HL-60 (cell line): ENCODE data around the gene PRKD1.

Source experiments
- DNase-seq, 2 experiments: peaks; one replicate each; pipeline ENCODE4 v3.0.0-alpha.2; 2010 to 2020; ENCODE audit warnings: low read depth in 1 of 2, low spot score in 1 of 2
- H3K27ac ChIP-seq: fragments of 250-450 bp; sonication (Bioruptor Pico); replicated peaks from 2 replicates; pipeline ENCODE4 v1.5.1; 2020; ENCODE audit warnings: mild to moderate bottlenecking, moderate library complexity
- H3K27me3 ChIP-seq: fragments of 250-450 bp; sonication (Bioruptor Pico); 2 replicates; pipeline ENCODE4 v1.5.1; 2021; ENCODE audit warnings: mild to moderate bottlenecking, moderate library complexity; ENCODE audit not compliant: insufficient read depth, poor library complexity, severe bottlenecking
- H3K4me3 ChIP-seq: replicated peaks from 2 replicates; pipeline ENCODE4 v1.5.1; 2011; ENCODE audit warnings: mild to moderate bottlenecking, control low read depth, low read length; ENCODE audit not compliant: insufficient read depth
- GABPA ChIP-seq: IDR thresholded peaks from 2 replicates; pipeline ENCODE4 v1.6.1; 2012; ENCODE audit warnings: low read depth
- POLR2AphosphoS5 ChIP-seq: IDR thresholded peaks from 2 replicates; pipeline ENCODE4 v1.6.1; 2012; ENCODE audit warnings: low read depth
- SPI1 ChIP-seq: IDR thresholded peaks from 2 replicates; pipeline ENCODE4 v1.6.1; 2012; ENCODE audit warnings: low read depth, mild to moderate bottlenecking, borderline replicate concordance
- TF ChIP-seq, protein P1 (sequence below): IDR thresholded peaks from one replicate; pipeline ENCODE4 v1.5.1; 2011; ENCODE audit warnings: low read length, control low read depth, inconsistent platforms; ENCODE audit not compliant: insufficient read depth
- TF ChIP-seq, protein P2 (sequence below): IDR thresholded peaks from 2 replicates; pipeline ENCODE4 v1.6.1; 2012; ENCODE audit warnings: low read depth; ENCODE audit not compliant: insufficient replicate concordance

The PRKD1 gene

DNA sequence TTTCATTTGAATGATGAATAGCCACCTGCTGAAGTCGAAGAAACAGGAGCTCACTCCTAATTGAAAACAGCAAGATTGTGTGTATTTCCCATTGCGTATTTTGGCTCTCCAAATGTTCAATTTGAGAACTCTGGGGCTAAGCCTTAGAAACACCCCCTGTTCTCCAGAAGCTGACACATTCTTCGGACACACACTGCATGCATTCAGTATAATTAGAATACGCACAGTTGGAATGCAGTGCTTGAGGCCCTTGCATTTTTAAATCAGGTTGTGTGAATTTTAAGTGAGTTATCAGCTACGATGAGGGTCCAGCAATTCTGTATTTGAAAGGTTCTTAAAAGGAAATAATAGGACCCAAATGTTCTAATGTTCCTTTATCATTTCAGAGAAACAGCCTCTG lies 103.8 kb downstream of the PRKD1 start:
- no peak overlapping the region for H3K4me3 ChIP-seq
- TF ChIP-seq GABPA (no peak), POLR2AphosphoS5 (no peak), SPI1 (no peak)
- TF ChIP-seq, protein P1, sequence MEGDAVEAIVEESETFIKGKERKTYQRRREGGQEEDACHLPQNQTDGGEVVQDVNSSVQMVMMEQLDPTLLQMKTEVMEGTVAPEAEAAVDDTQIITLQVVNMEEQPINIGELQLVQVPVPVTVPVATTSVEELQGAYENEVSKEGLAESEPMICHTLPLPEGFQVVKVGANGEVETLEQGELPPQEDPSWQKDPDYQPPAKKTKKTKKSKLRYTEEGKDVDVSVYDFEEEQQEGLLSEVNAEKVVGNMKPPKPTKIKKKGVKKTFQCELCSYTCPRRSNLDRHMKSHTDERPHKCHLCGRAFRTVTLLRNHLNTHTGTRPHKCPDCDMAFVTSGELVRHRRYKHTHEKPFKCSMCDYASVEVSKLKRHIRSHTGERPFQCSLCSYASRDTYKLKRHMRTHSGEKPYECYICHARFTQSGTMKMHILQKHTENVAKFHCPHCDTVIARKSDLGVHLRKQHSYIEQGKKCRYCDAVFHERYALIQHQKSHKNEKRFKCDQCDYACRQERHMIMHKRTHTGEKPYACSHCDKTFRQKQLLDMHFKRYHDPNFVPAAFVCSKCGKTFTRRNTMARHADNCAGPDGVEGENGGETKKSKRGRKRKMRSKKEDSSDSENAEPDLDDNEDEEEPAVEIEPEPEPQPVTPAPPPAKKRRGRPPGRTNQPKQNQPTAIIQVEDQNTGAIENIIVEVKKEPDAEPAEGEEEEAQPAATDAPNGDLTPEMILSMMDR: no peak
- TF ChIP-seq, protein P2, sequence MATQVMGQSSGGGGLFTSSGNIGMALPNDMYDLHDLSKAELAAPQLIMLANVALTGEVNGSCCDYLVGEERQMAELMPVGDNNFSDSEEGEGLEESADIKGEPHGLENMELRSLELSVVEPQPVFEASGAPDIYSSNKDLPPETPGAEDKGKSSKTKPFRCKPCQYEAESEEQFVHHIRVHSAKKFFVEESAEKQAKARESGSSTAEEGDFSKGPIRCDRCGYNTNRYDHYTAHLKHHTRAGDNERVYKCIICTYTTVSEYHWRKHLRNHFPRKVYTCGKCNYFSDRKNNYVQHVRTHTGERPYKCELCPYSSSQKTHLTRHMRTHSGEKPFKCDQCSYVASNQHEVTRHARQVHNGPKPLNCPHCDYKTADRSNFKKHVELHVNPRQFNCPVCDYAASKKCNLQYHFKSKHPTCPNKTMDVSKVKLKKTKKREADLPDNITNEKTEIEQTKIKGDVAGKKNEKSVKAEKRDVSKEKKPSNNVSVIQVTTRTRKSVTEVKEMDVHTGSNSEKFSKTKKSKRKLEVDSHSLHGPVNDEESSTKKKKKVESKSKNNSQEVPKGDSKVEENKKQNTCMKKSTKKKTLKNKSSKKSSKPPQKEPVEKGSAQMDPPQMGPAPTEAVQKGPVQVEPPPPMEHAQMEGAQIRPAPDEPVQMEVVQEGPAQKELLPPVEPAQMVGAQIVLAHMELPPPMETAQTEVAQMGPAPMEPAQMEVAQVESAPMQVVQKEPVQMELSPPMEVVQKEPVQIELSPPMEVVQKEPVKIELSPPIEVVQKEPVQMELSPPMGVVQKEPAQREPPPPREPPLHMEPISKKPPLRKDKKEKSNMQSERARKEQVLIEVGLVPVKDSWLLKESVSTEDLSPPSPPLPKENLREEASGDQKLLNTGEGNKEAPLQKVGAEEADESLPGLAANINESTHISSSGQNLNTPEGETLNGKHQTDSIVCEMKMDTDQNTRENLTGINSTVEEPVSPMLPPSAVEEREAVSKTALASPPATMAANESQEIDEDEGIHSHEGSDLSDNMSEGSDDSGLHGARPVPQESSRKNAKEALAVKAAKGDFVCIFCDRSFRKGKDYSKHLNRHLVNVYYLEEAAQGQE: no peak
- no peak for DNase-seq
- no peaks in the 10 kb centered on the region for H3K27me3 ChIP-seq
- H3K27ac ChIP-seq: no peak overlapping the region

DNA sequence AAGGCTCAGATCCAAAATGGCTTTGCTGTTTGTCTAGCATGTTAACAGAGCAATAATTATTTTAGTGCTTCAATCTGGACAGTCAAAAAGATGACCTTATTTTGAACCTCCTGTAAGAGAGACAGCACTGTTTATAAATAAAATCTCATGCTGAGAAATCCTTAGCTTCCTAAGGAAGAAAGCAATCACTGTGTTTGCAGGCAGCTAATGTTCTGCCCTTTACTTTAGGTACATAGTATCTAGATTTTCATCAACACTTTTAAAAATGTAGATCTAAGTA lies 105.3 kb downstream of the PRKD1 start:
- H3K27me3 ChIP-seq: no peaks in the 10 kb centered on the region
- TF ChIP-seq SPI1: no peak
- no peak overlapping the region for H3K4me3 ChIP-seq
- DNase-seq: no peak
- no peak overlapping the region for H3K27ac ChIP-seq

DNA sequence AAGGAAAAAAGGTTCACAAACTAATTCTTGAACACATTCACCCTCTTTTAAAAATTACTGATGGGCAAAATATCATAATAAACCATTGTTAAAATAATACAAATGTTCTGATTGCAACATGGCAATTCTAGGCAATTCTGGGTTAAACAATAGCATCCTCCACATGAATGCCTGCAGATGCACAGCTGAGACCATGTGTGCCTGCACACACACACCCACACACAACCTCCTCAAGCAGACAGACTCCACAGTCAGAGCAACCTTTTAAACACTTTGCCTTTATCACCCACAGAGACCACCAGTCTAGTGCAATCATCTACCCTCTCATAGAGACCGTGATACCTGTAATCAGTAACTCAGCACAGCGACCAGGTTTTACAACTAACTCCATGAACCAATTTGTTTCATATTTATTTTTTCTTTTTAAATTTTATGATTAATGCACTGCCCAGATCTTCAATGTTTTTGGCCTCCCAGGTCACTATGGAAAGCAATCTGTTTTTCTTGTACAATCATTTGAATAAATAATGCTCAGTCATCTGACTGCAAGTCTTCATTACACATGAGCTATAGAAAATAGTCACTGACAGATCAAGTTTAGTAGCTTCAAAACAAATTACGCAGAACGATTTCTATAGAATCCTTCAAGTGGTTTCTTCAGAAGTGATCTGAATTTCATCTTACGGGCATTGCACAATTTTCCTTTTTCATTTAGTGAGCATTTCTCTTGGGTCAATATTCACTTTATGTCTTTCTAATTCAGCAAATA lies 105.8 kb downstream of the PRKD1 start:
- Histone ChIP-seq H3K27me3 (no peaks in the 10 kb centered on the region), H3K4me3 (no peak overlapping the region), H3K27ac (no peak overlapping the region)
- DNase-seq: no peak
- TF ChIP-seq, protein P1: no peak
- TF ChIP-seq POLR2AphosphoS5: no peak
- no peak for TF ChIP-seq SPI1
- no peak for TF ChIP-seq GABPA
- TF ChIP-seq, protein P2: no peak

DNA sequence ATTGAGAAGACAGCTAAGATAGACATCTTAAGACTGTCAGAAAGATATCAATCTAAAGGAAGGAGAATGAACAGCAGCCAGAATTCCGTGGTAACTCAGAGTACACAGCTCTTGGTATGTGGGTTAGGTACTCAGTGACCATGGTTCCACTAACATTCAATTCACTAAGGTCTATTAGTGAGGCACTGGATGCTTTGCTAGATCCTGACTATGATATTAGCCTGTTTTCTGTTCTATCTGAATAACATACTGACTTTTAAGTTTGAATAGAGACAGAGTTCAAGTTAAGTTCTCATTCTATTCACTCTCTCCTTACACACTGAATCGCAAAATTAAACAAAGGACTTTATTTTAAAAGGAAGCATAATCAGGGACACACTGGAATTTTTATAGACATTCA lies 106.4 kb downstream of the PRKD1 start:
- Histone ChIP-seq H3K27ac (no peak overlapping the region), H3K27me3 (no peaks in the 10 kb centered on the region), H3K4me3 (no peak overlapping the region)
- TF ChIP-seq, protein P2: no peak
- TF ChIP-seq, protein P1: no peak
- no peak for TF ChIP-seq POLR2AphosphoS5
- DNase-seq: no peak
